OCI-M2 (cell line): Measurements from ENCODE around the gene ARHGEF6.

Experiments
- DNase-seq: peaks from one replicate; lab custom pipeline; 2025; ENCODE audit not compliant: unreplicated experiment; lab: John Stamatoyannopoulos, UW

ARHGEF6 gene

GRCh38 chrX:136694431-136695087 lies 86.2 kb downstream of the ARHGEF6 start:
- DNase-seq = no peak

GRCh38 chrX:136692271-136692670 lies 88.5 kb downstream of the ARHGEF6 start:
- DNase-seq = no peak

GRCh38 chrX:136691028-136691809 lies 89.5 kb downstream of the ARHGEF6 start:
- DNase-seq = no peak

- no peak for DNase-seq
Observed at GRCh38 chrX:136689436-136689835, 91.3 kb downstream of the ARHGEF6 start.

- no peak for DNase-seq
Observed at GRCh38 chrX:136687457-136687856, 93.3 kb downstream of the ARHGEF6 start.

GRCh38 chrX:136684120-136684519 lies 96.6 kb downstream of the ARHGEF6 start:
- no peak for DNase-seq

GRCh38 chrX:136679531-136679930 lies 101.2 kb downstream of the ARHGEF6 start:
- DNase-seq = no peak

GRCh38 chrX:136674270-136674985 lies 106.3 kb downstream of the ARHGEF6 start:
- no peak for DNase-seq

GRCh38 chrX:136671006-136671610 lies 109.6 kb downstream of the ARHGEF6 start:
- DNase-seq = no peak

- DNase-seq = no peak
Observed at GRCh38 chrX:136667446-136668168, 113.1 kb downstream of the ARHGEF6 start.

GRCh38 chrX:136666088-136666487 lies 114.6 kb downstream of the ARHGEF6 start:
- no peak for DNase-seq

- no peak for DNase-seq
Observed at GRCh38 chrX:136665258-136665900, 115.4 kb downstream of the ARHGEF6 start.

GRCh38 chrX:136662976-136663375 lies 117.8 kb downstream of the ARHGEF6 start:
- DNase-seq = no peak

- DNase-seq = no peak
Observed at GRCh38 chrX:136662104-136662503, 118.6 kb downstream of the ARHGEF6 start.

- no peak for DNase-seq
Observed at GRCh38 chrX:136660896-136661295, 119.8 kb downstream of the ARHGEF6 start.

- no peak for DNase-seq
Observed at GRCh38 chrX:136659174-136659573, 121.6 kb downstream of the ARHGEF6 start.

GRCh38 chrX:136658151-136658550 lies 122.6 kb downstream of the ARHGEF6 start:
- DNase-seq = no peak

GRCh38 chrX:136656361-136656964 lies 124.3 kb downstream of the ARHGEF6 start:
- no peak for DNase-seq

- no peak for DNase-seq
Observed at GRCh38 chrX:136652822-136653723, 127.7 kb downstream of the ARHGEF6 start.
